Limb (tissue), 2 donors: ENCODE measurements around the gene UQCRQ.

Experiments used
- DNase-seq, 2 donors: peaks; one replicate each; pipeline ENCODE4 v3.0.0-alpha.2; 2016; ENCODE audit errors: extremely low spot score in 2 of 2

UQCRQ gene

DNA sequence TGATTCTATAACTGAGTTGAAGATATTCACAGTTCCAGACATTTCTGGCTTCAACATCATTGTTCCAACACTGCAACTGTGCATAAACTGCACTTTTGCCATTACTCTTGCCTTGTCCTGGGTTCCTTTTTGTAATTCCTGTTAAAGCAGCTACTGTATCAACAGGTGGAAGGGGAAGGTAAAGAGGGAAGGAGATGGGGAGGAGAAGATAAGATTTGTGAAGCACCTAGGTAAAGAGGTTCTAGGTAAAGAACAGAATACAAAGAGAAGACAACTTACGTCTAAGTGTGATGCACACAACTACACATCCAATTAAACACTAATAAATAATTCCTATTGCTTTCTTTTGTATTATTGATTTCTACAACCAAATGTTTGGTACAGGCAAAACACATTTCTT, 43.3 kb downstream of the UQCRQ start:
- no peak for DNase-seq

DNA sequence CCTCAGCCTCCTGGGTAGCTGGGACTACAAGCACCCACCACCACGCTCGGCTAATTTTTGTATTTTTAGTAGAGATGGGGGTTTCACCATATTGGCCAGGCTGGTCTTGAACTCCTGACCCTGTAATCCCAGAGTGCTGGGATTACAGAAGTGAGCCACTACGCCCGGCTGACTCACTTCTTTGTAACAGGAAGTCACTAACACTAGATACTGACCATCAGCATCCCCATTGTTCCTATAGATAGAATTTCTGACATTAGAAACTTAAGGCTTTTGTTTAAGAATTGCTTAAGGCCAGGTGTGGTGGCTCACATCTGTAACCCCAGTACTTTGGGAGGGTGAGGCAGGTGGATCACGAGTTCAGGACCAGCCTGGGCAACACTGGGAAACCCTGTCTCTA, 49.2 kb downstream of the UQCRQ start:
- no peak for DNase-seq

DNA sequence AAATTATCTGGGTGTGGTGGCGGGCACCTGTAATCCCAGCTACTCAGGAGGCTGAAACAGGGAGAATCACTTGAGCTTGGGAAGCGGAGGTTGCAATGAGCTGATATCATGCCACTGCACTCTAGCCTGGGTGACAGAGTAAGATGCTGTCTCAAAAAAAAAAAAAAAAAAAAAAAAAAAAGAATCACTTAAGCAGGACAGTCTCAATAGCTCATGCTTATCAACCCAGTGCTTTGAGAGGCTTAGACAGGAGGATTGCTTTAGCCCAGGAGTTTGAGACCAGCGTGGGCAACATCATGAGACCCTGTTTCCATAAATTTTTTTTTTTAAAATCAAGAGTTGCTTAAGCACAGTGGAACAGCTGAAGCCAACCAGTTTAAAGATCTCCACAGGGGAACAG, 49.6 kb downstream of the UQCRQ start:
- no peak for DNase-seq
